Activated B cell treated with CpG ODN at 0.5 μM for 24 hours (primary cell): Measurements from ENCODE around the gene COL16A1. TPM values are rescaled to one million over a fixed set of nuclear protein-coding genes. Genes with fewer than 3 reads are reported as not detected.

Experiments used
- ATAC-seq: fragments of 200-7000 bp; cut with Tn5 transposase; one replicate; pipeline ENCODE4 v1.10.0; 2021; ENCODE audit warnings: low read depth, mild to moderate bottlenecking, moderate library complexity
- CTCF ChIA-PET: fragments of 350-600 bp; sonication (Branson Sonifier 250); formaldehyde crosslinking; loops from one replicate; lab custom pipeline; 2021; ENCODE audit warnings: antibody characterized with exemption; lab: Charles Lee
- POLR2A ChIA-PET: fragments of 350-600 bp; sonication (Branson Sonifier 250); formaldehyde crosslinking; loops from one replicate; lab custom pipeline; 2021; ENCODE audit warnings: antibody characterized with exemption; lab: Charles Lee
- DNase-seq: peaks from one replicate; pipeline ENCODE4 v3.0.0; 2022
- H3K27ac Mint-ChIP-seq: one replicate; pipeline ENCODE4 v1.8.0; 2020; ENCODE audit warnings: mixed read lengths
- H3K27me3 Mint-ChIP-seq: one replicate; pipeline ENCODE4 v1.8.0; 2021; ENCODE audit warnings: mixed read lengths
- H3K36me3 Mint-ChIP-seq: one replicate; pipeline ENCODE4 v1.8.0; 2021; ENCODE audit warnings: low read depth, mixed read lengths
- H3K4me1 Mint-ChIP-seq: one replicate; pipeline ENCODE4 v1.8.0; 2021; ENCODE audit warnings: mixed read lengths
- H3K4me3 Mint-ChIP-seq: one replicate; pipeline ENCODE4 v1.8.0; 2020; ENCODE audit warnings: mild to moderate bottlenecking, mixed read lengths
- H3K9me3 Mint-ChIP-seq: one replicate; pipeline ENCODE4 v1.8.0; 2020; ENCODE audit warnings: mixed read lengths
- CTCF ChIP-seq: fragments of 200-600 bp; IDR thresholded peaks from one replicate; pipeline ENCODE4 v1.8.0; 2022; ENCODE audit warnings: antibody characterized with exemption, mild to moderate bottlenecking
- intact Hi-C: fragments of 100-400 bp; cut with micrococcal nuclease; formaldehyde crosslinking; loops from one replicate; pipeline ENCODE4 v1.15.1; 2024
- total RNA-seq: library from RNA; stranded (reverse); gene quantifications from 2 replicates; pipeline ENCODE4 v1.2.3, GENCODE V29; 2022

The COL16A1 gene
- total RNA-seq, 1 donor from 2014 or later, result 0.31 TPM

- ChIA-PET POLR2A (interaction anchor here (0.5 kb wide), 1 partner anchor 163 kb away, joined by 3 read pairs; no protein-coding TSS in a partner anchor), CTCF (no interaction called here)
- no peaks in the 10 kb centered on the region for H3K9me3 Mint-ChIP-seq
- H3K27me3 Mint-ChIP-seq, result no peaks in the 10 kb centered on the region
- intact Hi-C loops, result no loop called here
- DNase-seq, result peak; percentile 37
- H3K27ac Mint-ChIP-seq, result peak overlapping the region; percentile 70
- ATAC-seq, result peak; percentile 95
- H3K4me3 Mint-ChIP-seq, result peak overlapping the region; percentile 52
- no peaks in the 10 kb centered on the region for H3K36me3 Mint-ChIP-seq
- no peak for TF ChIP-seq CTCF
- peaks cover 19% of the 10 kb centered on the region for H3K4me1 Mint-ChIP-seq
Measured at GRCh38 chr1:31739346-31739745, 35.5 kb upstream of the COL16A1 start.

GRCh38 chr1:31736675-31737074, 32.9 kb upstream of the COL16A1 start:
- Mint-ChIP-seq H3K4me3 (no peak overlapping the region), H3K9me3 (no peaks in the 10 kb centered on the region), H3K4me1 (peaks cover 14% of the 10 kb centered on the region), H3K27me3 (no peaks in the 10 kb centered on the region), H3K27ac (no peak overlapping the region), H3K36me3 (no peaks in the 10 kb centered on the region)
- intact Hi-C loops, result no loop called here
- POLR2A ChIA-PET, result no interaction called here
- CTCF ChIA-PET, result no interaction called here
- no peak for TF ChIP-seq CTCF
- DNase-seq (no peak), ATAC-seq (no peak)

- ATAC-seq (no peak), DNase-seq (no peak)
- intact Hi-C loops, result no loop called here
- H3K4me1 Mint-ChIP-seq, result peaks cover 14% of the 10 kb centered on the region
- no peaks in the 10 kb centered on the region for H3K36me3 Mint-ChIP-seq
- H3K4me3 Mint-ChIP-seq, result no peak overlapping the region
- ChIA-PET POLR2A (interaction anchor here (0.5 to 0.6 kb wide), 2 partner anchors 76 to 600 kb away, joined by 5 to 11 read pairs; no protein-coding TSS in a partner anchor), CTCF (no interaction called here)
- H3K9me3 Mint-ChIP-seq, result no peaks in the 10 kb centered on the region
- no peak for TF ChIP-seq CTCF
- H3K27me3 Mint-ChIP-seq, result no peaks in the 10 kb centered on the region
- no peak overlapping the region for H3K27ac Mint-ChIP-seq
Measured at GRCh38 chr1:31735571-31735970, 31.8 kb upstream of the COL16A1 start.

- no peaks in the 10 kb centered on the region for H3K36me3 Mint-ChIP-seq
- no peaks in the 10 kb centered on the region for H3K9me3 Mint-ChIP-seq
- no peak for TF ChIP-seq CTCF
- H3K27ac Mint-ChIP-seq, result no peak overlapping the region
- ATAC-seq (no peak), DNase-seq (no peak)
- peaks cover 11% of the 10 kb centered on the region for H3K4me1 Mint-ChIP-seq
- ChIA-PET POLR2A (interaction anchor here (0.6 kb wide), 3 partner anchors 131 to 786 kb away, joined by 3 to 8 read pairs (median 4); no protein-coding TSS in a partner anchor), CTCF (interaction anchor here (1.4 kb wide), 1 partner anchor 55 kb away, joined by 4 read pairs; no protein-coding TSS in a partner anchor)
- intact Hi-C loops, result no loop called here
- H3K27me3 Mint-ChIP-seq, result no peaks in the 10 kb centered on the region
- H3K4me3 Mint-ChIP-seq, result no peak overlapping the region
Measured at GRCh38 chr1:31734582-31735107, 30.8 kb upstream of the COL16A1 start.

GRCh38 chr1:31733389-31734219, 29.8 kb upstream of the COL16A1 start:
- intact Hi-C loops, result no loop called here
- H3K27me3 Mint-ChIP-seq, result peaks cover 4% of the 10 kb centered on the region
- no peak overlapping the region for H3K27ac Mint-ChIP-seq
- ChIA-PET CTCF (interaction anchor here (1.4 kb wide), 1 partner anchor 56 kb away, joined by 4 read pairs; no protein-coding TSS in a partner anchor), POLR2A (no interaction called here)
- no peaks in the 10 kb centered on the region for H3K9me3 Mint-ChIP-seq
- H3K36me3 Mint-ChIP-seq, result no peaks in the 10 kb centered on the region
- ATAC-seq, result no peak
- no peak for TF ChIP-seq CTCF
- no peak for DNase-seq
- H3K4me1 Mint-ChIP-seq, result peaks cover under 1% of the 10 kb centered on the region
- no peak overlapping the region for H3K4me3 Mint-ChIP-seq
